ENCODE results near the gene ZSCAN16.

ZSCAN16 gene

DNA sequence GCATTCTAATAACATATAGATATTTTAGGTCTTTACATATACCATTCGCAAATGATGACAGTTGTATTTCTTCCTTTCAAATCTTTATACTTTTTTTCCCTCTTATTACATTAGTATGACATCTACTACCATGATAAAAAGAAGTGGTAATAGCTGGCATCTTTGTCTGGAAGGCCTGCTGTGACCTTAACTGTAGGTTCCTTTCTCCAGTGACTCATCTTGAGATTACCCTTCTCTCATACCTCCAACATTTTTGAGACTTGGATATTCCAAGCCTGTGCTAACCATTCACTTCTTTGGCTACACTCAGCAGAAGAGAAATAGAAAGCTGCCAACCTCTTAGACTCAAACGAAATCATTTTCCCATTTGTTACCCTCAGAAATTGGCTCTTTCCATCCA, 47.6 kb downstream of the ZSCAN16 start:
- DNase-seq (ENCODE audit: low spot score): no peak

GRCh38 chr6:28176373-28176772, 52.0 kb downstream of the ZSCAN16 start:
- no peak for DNase-seq (ENCODE audit: low spot score)
